Measurements from ENCODE around the gene BAIAP2. TPM values are rescaled to one million over a fixed set of nuclear protein-coding genes. Genes with fewer than 3 reads are reported as not detected.

Gene BAIAP2
- total RNA-seq, 6 donors from 2014 or later = 90.7 to 231 (median 123) TPM

- ATAC-seq (ENCODE audit: low FRiP score in 2 of 2) (no peak), DNase-seq (no peak)
- TF ChIP-seq POLR2A (IDR thresholded peaks at IDR 0.05) (no peak), EP300 (IDR thresholded peaks at IDR 0.05) (no peak), POLR2AphosphoS5 (IDR thresholded peaks at IDR 0.05) (no peak)
- TF ChIP-seq, protein P1, sequence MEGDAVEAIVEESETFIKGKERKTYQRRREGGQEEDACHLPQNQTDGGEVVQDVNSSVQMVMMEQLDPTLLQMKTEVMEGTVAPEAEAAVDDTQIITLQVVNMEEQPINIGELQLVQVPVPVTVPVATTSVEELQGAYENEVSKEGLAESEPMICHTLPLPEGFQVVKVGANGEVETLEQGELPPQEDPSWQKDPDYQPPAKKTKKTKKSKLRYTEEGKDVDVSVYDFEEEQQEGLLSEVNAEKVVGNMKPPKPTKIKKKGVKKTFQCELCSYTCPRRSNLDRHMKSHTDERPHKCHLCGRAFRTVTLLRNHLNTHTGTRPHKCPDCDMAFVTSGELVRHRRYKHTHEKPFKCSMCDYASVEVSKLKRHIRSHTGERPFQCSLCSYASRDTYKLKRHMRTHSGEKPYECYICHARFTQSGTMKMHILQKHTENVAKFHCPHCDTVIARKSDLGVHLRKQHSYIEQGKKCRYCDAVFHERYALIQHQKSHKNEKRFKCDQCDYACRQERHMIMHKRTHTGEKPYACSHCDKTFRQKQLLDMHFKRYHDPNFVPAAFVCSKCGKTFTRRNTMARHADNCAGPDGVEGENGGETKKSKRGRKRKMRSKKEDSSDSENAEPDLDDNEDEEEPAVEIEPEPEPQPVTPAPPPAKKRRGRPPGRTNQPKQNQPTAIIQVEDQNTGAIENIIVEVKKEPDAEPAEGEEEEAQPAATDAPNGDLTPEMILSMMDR (IDR thresholded peaks at IDR 0.05) = no peak
- Histone ChIP-seq H3K4me1 (peaks cover 19 to 60% (median 38%) of the 10 kb centered on the region in 4 donors), H3K27ac (peak overlapping the region in 3 of 4 donors; percentile 68 to 90 (median 84)), H3K9me3 (no peaks in the 10 kb centered on the region), H3K36me3 (peaks cover 4 to 16% (median 14%) of the 10 kb centered on the region in 4 donors), H3K27me3 (no peaks in the 10 kb centered on the region), H3K4me3 (peak overlapping the region; percentile 50 to 99 (median 96))
- 44 to 46% methylated on average over 16 to 19 of the region's 22 CpGs for WGBS, 2 donors
Observed at GRCh38 chr17:80990921-80991644, 43.9 kb upstream of the BAIAP2 start.

DNA sequence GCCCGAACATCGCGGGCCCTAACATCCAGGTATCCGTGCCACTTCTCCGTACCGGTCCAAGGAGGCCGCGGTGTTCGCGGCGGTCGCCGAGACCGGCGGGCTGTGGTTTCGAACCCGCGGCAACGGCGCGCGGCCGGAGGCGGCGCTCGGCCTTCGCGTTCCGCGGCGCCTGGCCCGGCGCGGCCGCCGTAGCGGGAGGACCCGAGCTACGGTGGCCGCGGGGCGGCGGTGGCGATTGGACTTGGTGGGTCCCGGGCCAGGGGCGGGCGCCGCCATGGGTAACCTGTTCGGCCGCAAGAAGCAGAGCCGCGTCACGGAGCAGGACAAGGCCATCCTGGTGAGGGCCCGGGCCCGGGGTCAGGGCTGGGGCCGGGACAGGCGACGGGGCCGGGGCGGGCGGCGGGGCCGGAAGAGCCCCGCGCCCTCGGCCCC lies 43.3 kb upstream of the BAIAP2 start, which contains the start of gene CHMP6:
Gene CHMP6 (plus strand): TSS at position 197 of the 432 bp plus-strand sequence. CDS start 78 bp downstream, at position 275.
- Histone ChIP-seq H3K4me3 (peak within 1 kb of the TSS; percentile 67 to 99 (median 96)), H3K36me3 (peaks cover 4 to 22% (median 20%) of the 10 kb centered on the region in 4 donors), H3K27ac (peak within 1 kb of the TSS; percentile 66 to 90 (median 76)), H3K4me1 (peaks cover 19 to 62% (median 40%) of the 10 kb centered on the region in 4 donors), H3K9me3 (no peaks in the 10 kb centered on the region), H3K27me3 (no peaks in the 10 kb centered on the region)
- DNase-seq = peak; percentile 71 to 97
- peak in 1 of 4 donors; percentile 59 for TF ChIP-seq POLR2A (IDR thresholded peaks at IDR 0.05)
- TF ChIP-seq EP300 (IDR thresholded peaks at IDR 0.05) = no peak
- peak; percentile 35 to 59 for TF ChIP-seq POLR2AphosphoS5 (IDR thresholded peaks at IDR 0.05)
- TF ChIP-seq, protein P1 (IDR thresholded peaks at IDR 0.05) = peak in 5 of 6 experiments; percentile 42 to 79 (median 69)
- ATAC-seq (ENCODE audit: low FRiP score in 2 of 2) = peak; percentile 17 to 87
- WGBS, 2 donors = 0% methylated on average over 3 to 6 of the region's 66 CpGs

DNA sequence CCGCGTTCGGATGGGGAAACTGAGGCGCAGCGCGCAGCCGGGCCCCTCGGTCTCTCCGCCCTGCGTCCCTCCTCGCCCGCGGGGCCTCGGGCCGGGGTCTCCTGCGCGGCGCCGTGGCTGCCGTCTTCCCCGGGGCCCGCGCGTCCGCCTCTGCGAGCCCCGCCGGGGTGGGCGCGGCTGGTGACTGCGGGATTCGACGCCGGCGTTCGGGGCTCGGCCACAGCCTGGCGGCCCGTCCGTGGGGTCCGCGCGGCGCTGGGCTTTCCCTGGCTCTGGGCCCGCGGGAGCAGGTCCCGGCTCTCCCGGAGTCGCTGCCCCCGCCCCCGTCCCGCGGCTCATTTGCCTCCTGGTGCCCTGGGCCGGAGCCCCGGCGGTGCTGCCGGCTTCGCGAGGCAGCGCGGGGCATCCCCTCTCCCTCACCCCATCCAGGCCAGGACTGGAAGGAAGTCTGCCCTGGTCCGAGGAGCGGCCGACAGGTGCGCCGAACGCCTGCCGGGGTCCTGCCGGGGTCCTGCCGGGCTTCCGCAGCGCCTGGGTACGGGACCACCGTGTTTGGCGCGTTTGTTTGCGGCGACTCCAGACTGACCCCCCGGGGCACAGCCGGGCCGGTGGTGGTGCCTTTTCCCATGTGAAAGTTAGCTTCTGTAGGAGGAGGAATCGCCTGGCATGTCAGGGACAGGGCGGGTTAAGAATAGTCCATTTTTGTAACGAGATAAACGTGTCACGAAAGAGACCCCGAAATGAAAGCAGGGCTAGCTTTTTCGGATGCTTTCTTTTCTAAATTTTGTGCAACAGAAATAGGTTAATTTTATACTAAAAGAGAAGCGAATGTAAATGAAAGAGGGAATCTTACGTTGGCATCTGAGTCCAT lies 42.6 kb upstream of the BAIAP2 start:
- Histone ChIP-seq H3K36me3 (peaks cover 4 to 28% (median 26%) of the 10 kb centered on the region in 4 donors), H3K27me3 (no peaks in the 10 kb centered on the region), H3K9me3 (no peaks in the 10 kb centered on the region), H3K4me1 (peaks cover 19 to 62% (median 41%) of the 10 kb centered on the region in 4 donors), H3K4me3 (peak overlapping the region; percentile 67 to 99 (median 96)), H3K27ac (peak overlapping the region; percentile 66 to 90 (median 76))
- DNase-seq (peak in 1 of 2 donors; percentile 89), ATAC-seq (ENCODE audit: low FRiP score in 2 of 2) (peak in 1 of 2 donors; percentile 35)
- TF ChIP-seq POLR2A (IDR thresholded peaks at IDR 0.05) = no peak
- no peak for TF ChIP-seq POLR2AphosphoS5 (IDR thresholded peaks at IDR 0.05)
- TF ChIP-seq EP300 (IDR thresholded peaks at IDR 0.05) = no peak
- TF ChIP-seq, protein P1 (IDR thresholded peaks at IDR 0.05) = no peak
- 9 to 14% methylated on average over 18 to 23 of the region's 90 CpGs for WGBS, 2 donors

DNA sequence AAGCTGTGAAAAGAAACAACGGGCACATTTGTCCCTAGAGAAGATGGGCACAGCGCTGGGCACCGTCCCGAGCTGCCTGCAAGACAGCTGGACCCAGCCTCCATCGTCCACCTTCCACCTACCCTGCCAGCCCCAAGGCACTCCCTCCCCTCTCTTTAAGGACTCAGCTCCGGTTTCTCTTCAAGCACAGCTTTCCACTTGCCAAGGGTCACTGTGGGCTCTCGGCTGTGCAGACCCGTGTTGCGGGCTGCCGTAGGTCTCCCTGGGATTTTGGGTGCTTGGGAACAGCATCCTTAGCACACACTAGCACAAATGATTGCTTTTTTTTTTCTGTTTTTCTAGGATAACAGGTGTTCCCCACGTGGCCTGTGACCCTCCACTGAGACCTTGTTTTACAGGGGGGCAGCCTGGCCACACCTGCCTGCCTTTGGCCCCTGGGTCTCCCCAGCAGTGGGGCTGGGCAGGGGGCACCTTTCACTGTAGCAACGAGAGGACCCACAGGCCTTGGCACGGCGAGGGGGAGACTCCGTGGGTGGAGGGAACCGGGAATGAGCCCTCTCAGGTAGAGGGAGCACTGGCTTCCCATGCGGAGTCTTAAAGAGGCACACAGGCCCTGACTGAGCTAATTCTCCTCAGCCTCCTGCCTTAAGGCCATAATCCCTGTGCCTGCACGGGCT lies 41.9 kb upstream of the BAIAP2 start:
- peak overlapping the region in 3 of 4 donors; percentile 94 to 99 (median 97) for H3K4me3 ChIP-seq
- ATAC-seq (ENCODE audit: low FRiP score in 2 of 2) (no peak), DNase-seq (peak; percentile 44 to 71)
- WGBS, 2 donors = 49 to 50% methylated on average over 11 to 18 of the region's 18 CpGs
- H3K27ac ChIP-seq = no peak overlapping the region
- no peak for TF ChIP-seq EP300 (IDR thresholded peaks at IDR 0.05)
- TF ChIP-seq, protein P1 (IDR thresholded peaks at IDR 0.05) = no peak
- TF ChIP-seq POLR2AphosphoS5 (IDR thresholded peaks at IDR 0.05) = no peak
- TF ChIP-seq POLR2A (IDR thresholded peaks at IDR 0.05) = no peak
- H3K36me3 ChIP-seq = peaks cover 4 to 36% (median 34%) of the 10 kb centered on the region in 4 donors
- no peaks in the 10 kb centered on the region for H3K9me3 ChIP-seq
- H3K4me1 ChIP-seq = peaks cover 19 to 62% (median 41%) of the 10 kb centered on the region in 4 donors
- H3K27me3 ChIP-seq = no peaks in the 10 kb centered on the region
